ENCODE results near the gene LRGUK.

Gene LRGUK

DNA sequence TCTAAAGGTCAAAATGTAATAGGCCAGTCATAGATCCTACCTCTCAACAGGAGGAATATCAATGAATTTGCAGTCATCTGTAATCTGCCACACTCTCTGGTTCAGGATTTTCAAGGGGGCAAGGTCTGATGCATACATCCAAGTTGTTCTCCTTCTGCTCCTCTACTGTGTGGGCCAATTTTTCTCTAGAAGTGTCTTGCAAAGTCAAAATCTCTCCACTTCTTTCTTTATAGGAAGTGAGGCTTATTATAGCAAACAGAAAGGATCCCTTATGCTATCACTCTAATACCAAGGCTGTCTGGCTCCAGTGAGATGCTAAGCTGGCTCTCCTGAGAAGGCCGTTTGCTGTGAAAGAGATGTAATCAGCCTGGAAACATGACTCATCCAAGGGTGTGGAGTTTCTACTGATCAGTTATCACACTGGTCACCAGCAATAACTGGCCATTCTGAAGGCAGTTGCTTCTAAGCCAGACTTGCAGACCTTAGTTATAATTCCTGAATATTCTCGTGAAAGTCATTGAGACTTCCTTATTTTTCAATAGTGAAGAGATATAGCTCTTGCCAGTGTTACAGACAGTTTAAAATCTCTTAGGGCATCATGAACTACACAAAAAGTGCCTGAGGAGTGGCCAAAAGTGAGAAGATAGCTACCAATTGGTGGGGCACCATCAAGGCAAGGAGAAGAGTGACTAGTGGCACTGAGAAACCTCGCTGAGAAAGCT is 43.2 kb upstream of the LRGUK start:
- no peak overlapping the region for H2BK5ac ChIP-seq (ENCODE audit: low read depth, low read length, poor library complexity, severe bottlenecking)
- no peak overlapping the region for H3K27ac ChIP-seq (ENCODE audit: low read length, poor library complexity, severe bottlenecking)
- no peak overlapping the region for H3K14ac ChIP-seq (ENCODE audit: low read length in 2 of 2)
- H3K18ac ChIP-seq (ENCODE audit: low read depth in 1 of 2, low read length in 2 of 2) = no peak overlapping the region
- DNase-seq = peak; percentile 24
- no peak overlapping the region for H4K91ac ChIP-seq (ENCODE audit: low read length)
- no peak overlapping the region for H3K4me2 ChIP-seq (ENCODE audit: low read length, poor library complexity, severe bottlenecking)
- H2AK5ac ChIP-seq (ENCODE audit: low read length, severe bottlenecking) = no peak overlapping the region
- no peak overlapping the region for H2AFZ ChIP-seq (ENCODE audit: low read depth, low read length)
- WGBS = 56% methylated on average over 2 of the region's 3 CpGs
- no peak overlapping the region for H3K4ac ChIP-seq (ENCODE audit: low read depth in 1 of 2, low read length in 2 of 2)
- H3K4me3 ChIP-seq (ENCODE audit: insufficient read depth in 1 of 2, low read depth in 1 of 2, low read length in 2 of 2) = no peak overlapping the region
- no peak overlapping the region for H3K9ac ChIP-seq (ENCODE audit: low read length)
- no peaks in the 10 kb centered on the region for H3K36me3 ChIP-seq (ENCODE audit: control insufficient read depth in 1 of 2, insufficient read depth in 2 of 2, low read depth in 1 of 2, low read length in 2 of 2)
- no peak overlapping the region for H2BK15ac ChIP-seq (ENCODE audit: low read depth, poor library complexity, severe bottlenecking)
- no peak overlapping the region for H3K23ac ChIP-seq (ENCODE audit: low read length in 2 of 2)
- H2BK12ac ChIP-seq (ENCODE audit: low read length in 2 of 2) = no peak overlapping the region
- H2BK120ac ChIP-seq (ENCODE audit: low read depth, low read length) = no peak overlapping the region
- no peaks in the 10 kb centered on the region for H3K27me3 ChIP-seq (ENCODE audit: control insufficient read depth in 1 of 2, insufficient read depth in 1 of 2, low read length in 2 of 2)
- H3K4me1 ChIP-seq (ENCODE audit: control insufficient read depth, insufficient read depth, low read depth, low read length) = no peaks in the 10 kb centered on the region
- H4K8ac ChIP-seq (ENCODE audit: low read length) = no peak overlapping the region
- no peaks in the 10 kb centered on the region for H3K79me1 ChIP-seq (replicated peaks; ENCODE audit: low read length, poor library complexity, severe bottlenecking)
- H3K9me3 ChIP-seq (ENCODE audit: control insufficient read depth, low read length) = peaks cover 10% of the 10 kb centered on the region

DNA sequence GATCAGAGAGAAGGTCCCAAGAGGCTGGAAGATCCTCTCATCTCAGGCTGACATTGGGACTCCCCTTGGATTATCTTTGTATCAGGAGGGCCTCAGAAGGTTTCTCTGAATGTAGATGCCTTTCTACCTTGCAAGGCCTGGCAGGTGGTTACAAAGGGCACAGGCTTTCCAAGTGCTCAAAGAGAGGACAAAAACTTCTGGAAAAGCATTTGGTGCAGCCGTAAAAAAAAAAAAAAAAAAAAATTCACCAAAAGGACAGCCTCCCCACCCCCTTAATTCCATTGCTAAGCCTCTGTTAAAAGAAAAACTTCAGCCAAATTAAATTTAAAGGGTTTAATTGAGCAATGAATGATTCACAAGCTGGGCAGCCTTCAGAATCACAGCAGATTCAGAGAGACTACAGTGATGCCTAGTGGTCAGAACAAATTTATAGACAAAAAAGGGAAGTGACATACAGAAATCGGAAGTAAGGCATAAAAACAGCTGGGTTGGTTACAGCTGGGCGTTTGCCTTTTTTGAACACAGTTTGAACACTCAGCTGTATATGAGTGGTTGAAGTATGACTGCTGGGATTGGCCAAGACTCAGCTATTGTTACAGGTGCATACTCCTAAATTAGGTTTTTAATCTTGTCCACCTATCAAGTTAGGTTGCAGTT is 42.5 kb upstream of the LRGUK start:
- no peak overlapping the region for H2BK12ac ChIP-seq (ENCODE audit: low read length in 2 of 2)
- H3K18ac ChIP-seq (ENCODE audit: low read depth in 1 of 2, low read length in 2 of 2) = no peak overlapping the region
- H3K4me3 ChIP-seq (ENCODE audit: insufficient read depth in 1 of 2, low read depth in 1 of 2, low read length in 2 of 2) = no peak overlapping the region
- no peak overlapping the region for H2BK5ac ChIP-seq (ENCODE audit: low read depth, low read length, poor library complexity, severe bottlenecking)
- no peak overlapping the region for H2BK120ac ChIP-seq (ENCODE audit: low read depth, low read length)
- H3K23ac ChIP-seq (ENCODE audit: low read length in 2 of 2) = no peak overlapping the region
- no peak overlapping the region for H3K4ac ChIP-seq (ENCODE audit: low read depth in 1 of 2, low read length in 2 of 2)
- no peak overlapping the region for H2BK15ac ChIP-seq (ENCODE audit: low read depth, poor library complexity, severe bottlenecking)
- H2AK5ac ChIP-seq (ENCODE audit: low read length, severe bottlenecking) = no peak overlapping the region
- no peak overlapping the region for H3K4me2 ChIP-seq (ENCODE audit: low read length, poor library complexity, severe bottlenecking)
- no peaks in the 10 kb centered on the region for H3K27me3 ChIP-seq (ENCODE audit: control insufficient read depth in 1 of 2, insufficient read depth in 1 of 2, low read length in 2 of 2)
- no peaks in the 10 kb centered on the region for H3K4me1 ChIP-seq (ENCODE audit: control insufficient read depth, insufficient read depth, low read depth, low read length)
- H3K9ac ChIP-seq (ENCODE audit: low read length) = no peak overlapping the region
- no peak overlapping the region for H2AFZ ChIP-seq (ENCODE audit: low read depth, low read length)
- peaks cover 17% of the 10 kb centered on the region for H3K9me3 ChIP-seq (ENCODE audit: control insufficient read depth, low read length)
- 92% methylated on average over 3 of the region's 3 CpGs for WGBS
- H4K8ac ChIP-seq (ENCODE audit: low read length) = no peak overlapping the region
- no peaks in the 10 kb centered on the region for H3K36me3 ChIP-seq (ENCODE audit: control insufficient read depth in 1 of 2, insufficient read depth in 2 of 2, low read depth in 1 of 2, low read length in 2 of 2)
- no peak for DNase-seq
- H3K27ac ChIP-seq (ENCODE audit: low read length, poor library complexity, severe bottlenecking) = no peak overlapping the region
- H3K79me1 ChIP-seq (replicated peaks; ENCODE audit: low read length, poor library complexity, severe bottlenecking) = no peaks in the 10 kb centered on the region
- no peak overlapping the region for H4K91ac ChIP-seq (ENCODE audit: low read length)
- no peak overlapping the region for H3K14ac ChIP-seq (ENCODE audit: low read length in 2 of 2)

DNA sequence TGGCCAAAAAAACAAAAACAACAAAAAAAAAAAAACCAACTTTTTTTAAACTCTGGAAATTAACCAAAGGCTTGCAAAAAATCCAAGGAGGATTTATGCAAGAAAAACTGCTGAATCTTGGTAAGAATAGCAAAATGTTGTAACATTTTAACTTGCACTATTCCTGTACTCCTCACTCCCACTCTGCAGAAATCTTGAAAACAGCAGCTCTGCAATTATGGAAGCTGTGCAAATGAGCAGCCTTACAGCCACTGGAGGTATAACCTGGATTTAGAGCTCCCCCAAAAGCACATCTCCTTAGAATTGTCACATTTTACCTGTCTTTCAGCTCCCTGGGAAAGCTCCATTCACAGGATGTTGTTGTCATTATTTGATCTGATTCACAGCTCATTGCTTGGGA is 41.8 kb upstream of the LRGUK start:
- Histone ChIP-seq H2BK15ac (ENCODE audit: low read depth, poor library complexity, severe bottlenecking) (no peak overlapping the region), H3K36me3 (ENCODE audit: control insufficient read depth in 1 of 2, insufficient read depth in 2 of 2, low read depth in 1 of 2, low read length in 2 of 2) (no peaks in the 10 kb centered on the region), H3K4ac (ENCODE audit: low read depth in 1 of 2, low read length in 2 of 2) (no peak overlapping the region), H2BK120ac (ENCODE audit: low read depth, low read length) (no peak overlapping the region), H2BK5ac (ENCODE audit: low read depth, low read length, poor library complexity, severe bottlenecking) (no peak overlapping the region), H3K14ac (ENCODE audit: low read length in 2 of 2) (no peak overlapping the region), H2AK5ac (ENCODE audit: low read length, severe bottlenecking) (no peak overlapping the region), H3K9ac (ENCODE audit: low read length) (no peak overlapping the region), H2AFZ (ENCODE audit: low read depth, low read length) (no peak overlapping the region), H2BK12ac (ENCODE audit: low read length in 2 of 2) (no peak overlapping the region), H3K4me1 (ENCODE audit: control insufficient read depth, insufficient read depth, low read depth, low read length) (no peaks in the 10 kb centered on the region), H4K8ac (ENCODE audit: low read length) (no peak overlapping the region), H3K27ac (ENCODE audit: low read length, poor library complexity, severe bottlenecking) (no peak overlapping the region), H3K9me3 (ENCODE audit: control insufficient read depth, low read length) (peaks cover 24% of the 10 kb centered on the region), H3K23ac (ENCODE audit: low read length in 2 of 2) (no peak overlapping the region), H3K4me3 (ENCODE audit: insufficient read depth in 1 of 2, low read depth in 1 of 2, low read length in 2 of 2) (no peak overlapping the region), H4K91ac (ENCODE audit: low read length) (no peak overlapping the region), H3K18ac (ENCODE audit: low read depth in 1 of 2, low read length in 2 of 2) (no peak overlapping the region), H3K27me3 (ENCODE audit: control insufficient read depth in 1 of 2, insufficient read depth in 1 of 2, low read length in 2 of 2) (no peaks in the 10 kb centered on the region), H3K79me1 (replicated peaks; ENCODE audit: low read length, poor library complexity, severe bottlenecking) (no peaks in the 10 kb centered on the region), H3K4me2 (ENCODE audit: low read length, poor library complexity, severe bottlenecking) (no peak overlapping the region)
- DNase-seq = no peak

DNA sequence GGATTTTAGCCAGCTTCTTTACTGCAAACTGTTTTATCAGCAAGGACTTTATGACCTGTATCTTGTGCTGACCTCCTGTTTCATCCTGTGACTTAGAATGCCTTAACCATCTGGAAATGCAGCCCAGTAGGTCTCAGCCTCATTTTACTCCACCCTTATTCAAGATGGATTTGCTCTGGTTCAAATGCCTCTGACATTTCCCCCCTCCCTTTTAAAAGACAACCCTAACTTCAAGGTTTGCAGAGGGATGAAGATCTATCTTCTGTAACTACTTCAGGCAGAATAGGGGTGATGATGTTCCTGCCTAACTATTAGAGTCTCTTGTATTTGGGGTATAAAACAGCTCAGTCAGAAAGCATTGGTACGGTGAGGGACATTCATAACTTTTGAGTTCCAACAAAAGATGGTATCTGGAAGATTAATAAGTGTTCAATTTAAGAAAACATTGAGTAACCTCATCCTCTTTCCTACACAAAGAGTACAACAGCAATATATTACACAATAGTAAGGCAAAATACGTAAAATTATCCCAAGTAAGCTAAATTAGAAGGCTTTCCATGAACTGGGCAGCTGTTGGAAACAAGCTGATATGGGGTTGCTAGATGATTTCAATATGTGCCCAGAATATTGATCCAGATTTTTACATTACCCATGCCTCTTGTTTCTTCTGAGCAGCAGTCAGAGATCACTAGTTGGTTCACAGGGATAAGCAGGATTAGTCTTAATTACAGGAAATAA is 40.0 kb upstream of the LRGUK start:
- Histone ChIP-seq H2BK12ac (ENCODE audit: low read length in 2 of 2) (no peak overlapping the region), H4K8ac (ENCODE audit: low read length) (no peak overlapping the region), H3K4me2 (ENCODE audit: low read length, poor library complexity, severe bottlenecking) (no peak overlapping the region), H3K27ac (ENCODE audit: low read length, poor library complexity, severe bottlenecking) (no peak overlapping the region), H3K14ac (ENCODE audit: low read length in 2 of 2) (no peak overlapping the region), H2BK15ac (ENCODE audit: low read depth, poor library complexity, severe bottlenecking) (no peak overlapping the region), H3K4ac (ENCODE audit: low read depth in 1 of 2, low read length in 2 of 2) (no peak overlapping the region), H3K9me3 (ENCODE audit: control insufficient read depth, low read length) (peaks cover 24% of the 10 kb centered on the region), H2AFZ (ENCODE audit: low read depth, low read length) (no peak overlapping the region), H2AK5ac (ENCODE audit: low read length, severe bottlenecking) (no peak overlapping the region), H3K4me3 (ENCODE audit: insufficient read depth in 1 of 2, low read depth in 1 of 2, low read length in 2 of 2) (no peak overlapping the region), H3K27me3 (ENCODE audit: control insufficient read depth in 1 of 2, insufficient read depth in 1 of 2, low read length in 2 of 2) (no peaks in the 10 kb centered on the region), H3K4me1 (ENCODE audit: control insufficient read depth, insufficient read depth, low read depth, low read length) (no peaks in the 10 kb centered on the region), H3K23ac (ENCODE audit: low read length in 2 of 2) (no peak overlapping the region), H3K36me3 (ENCODE audit: control insufficient read depth in 1 of 2, insufficient read depth in 2 of 2, low read depth in 1 of 2, low read length in 2 of 2) (no peaks in the 10 kb centered on the region), H2BK120ac (ENCODE audit: low read depth, low read length) (no peak overlapping the region), H4K91ac (ENCODE audit: low read length) (no peak overlapping the region), H3K18ac (ENCODE audit: low read depth in 1 of 2, low read length in 2 of 2) (no peak overlapping the region), H2BK5ac (ENCODE audit: low read depth, low read length, poor library complexity, severe bottlenecking) (no peak overlapping the region), H3K79me1 (replicated peaks; ENCODE audit: low read length, poor library complexity, severe bottlenecking) (no peaks in the 10 kb centered on the region), H3K9ac (ENCODE audit: low read length) (no peak overlapping the region)
- WGBS = 80% methylated on average over 1 of the region's 2 CpGs
- DNase-seq = no peak

Measured in mesenchymal stem cell (in vitro differentiated cells and primary cell).